ENCODE results near the gene ZNF777.

- TF ChIP-seq POLR2A (IDR thresholded peaks at IDR 0.05; ENCODE audit: low read length) (peak; percentile 66), GATA1 (IDR thresholded peaks at IDR 0.05; ENCODE audit: low read depth, low read length) (no peak)
Measured at GRCh38 chr7:149460493-149461277, at the start of gene ZNF777.

Data from erythroblast (primary cell).